Kidney glomerular epithelial cell (primary cell): ENCODE measurements around the gene HTR7.

ENCODE experiments used
- DNase-seq: peaks from one replicate; lab custom pipeline; 2025; lab: John Stamatoyannopoulos, UW

HTR7 gene

GRCh38 chr10:90804354-90804753, 53.5 kb downstream of the HTR7 start:
- no peak for DNase-seq

GRCh38 chr10:90801608-90802007, 56.2 kb downstream of the HTR7 start:
- DNase-seq = no peak

DNA sequence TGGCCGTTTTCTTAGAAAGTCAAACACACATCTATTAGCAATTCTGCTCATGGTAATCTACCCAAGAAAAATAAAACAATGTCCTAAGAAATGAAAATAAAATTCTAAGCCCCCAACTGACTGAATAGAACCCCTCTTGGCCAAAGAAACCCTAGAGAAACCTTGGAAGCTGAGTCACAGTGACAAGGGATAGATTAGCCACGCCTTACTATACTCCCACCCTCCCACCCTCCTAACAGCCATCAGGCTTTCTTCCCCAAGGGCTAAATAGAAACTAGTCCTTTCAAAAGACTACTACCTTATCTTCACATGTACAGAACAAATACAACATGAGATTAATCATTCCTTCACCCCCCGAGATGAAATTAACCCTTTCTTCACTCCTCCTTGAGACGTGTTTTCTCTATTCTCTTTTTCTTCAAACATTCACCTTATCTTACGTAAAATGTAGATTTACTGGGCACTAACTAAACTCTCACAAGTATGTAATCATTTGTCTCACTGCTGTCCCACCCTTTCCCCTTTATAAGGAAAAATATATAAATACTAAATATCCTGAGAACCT, 57.5 kb downstream of the HTR7 start:
- no peak for DNase-seq

- DNase-seq = no peak
These were observed 58.7 kb downstream of the HTR7 start for GRCh38 chr10:90799172-90799571.

DNA sequence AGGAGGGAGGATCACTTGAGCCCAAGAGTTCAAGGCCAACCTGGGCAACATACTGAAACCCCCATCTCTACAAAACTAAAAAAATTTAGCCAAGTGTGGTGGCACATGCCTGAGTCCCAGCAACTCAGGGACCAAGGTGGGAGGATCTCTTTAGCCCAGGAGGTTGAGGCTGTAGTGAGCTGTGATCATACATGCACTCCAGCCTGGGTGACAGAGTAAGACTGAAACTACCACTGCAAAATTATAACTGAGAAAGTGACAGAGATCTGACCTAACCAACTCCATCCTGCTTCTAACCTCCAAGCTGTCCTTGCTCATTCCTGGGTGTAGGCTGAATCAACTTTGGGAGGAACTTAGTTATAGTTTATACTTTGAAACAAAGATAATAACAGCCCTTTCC, 59.4 kb downstream of the HTR7 start:
- DNase-seq = no peak

DNA sequence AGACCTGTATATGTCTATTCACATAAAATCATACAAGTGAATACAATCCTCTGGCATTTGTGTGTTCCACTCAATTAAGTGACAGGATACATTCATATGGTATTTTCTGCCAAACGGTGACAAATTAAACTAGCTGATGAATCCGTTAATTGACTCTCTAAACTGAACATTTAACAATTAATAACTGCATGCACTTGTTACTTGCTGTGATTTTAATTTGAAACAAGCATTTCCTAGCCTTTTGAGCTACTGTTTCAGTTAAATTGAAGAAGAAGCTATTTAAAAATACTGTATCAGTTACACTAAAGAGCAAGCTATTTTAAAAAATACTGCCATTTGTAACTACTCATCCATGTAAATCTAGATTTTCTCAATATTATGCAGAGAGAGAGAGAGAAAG, 67.4 kb downstream of the HTR7 start:
- DNase-seq = no peak

DNA sequence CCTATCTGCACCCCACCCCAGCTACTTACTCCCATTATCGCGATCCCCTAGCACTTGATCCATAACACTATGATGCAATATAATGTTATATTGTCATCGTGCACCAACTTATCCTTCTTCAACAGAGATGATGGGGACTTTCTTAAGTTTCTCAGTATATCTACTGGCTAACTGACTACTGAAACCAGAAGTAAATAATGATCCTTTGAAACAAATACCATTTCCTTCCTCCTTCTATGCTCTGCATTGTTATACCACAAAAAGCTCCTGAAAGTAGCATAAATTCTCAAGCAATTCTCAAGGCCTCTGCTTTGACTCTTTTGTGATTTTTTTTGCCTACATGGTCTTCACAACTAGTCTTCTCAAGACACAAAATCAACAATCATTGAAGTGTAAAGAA, 68.9 kb downstream of the HTR7 start:
- no peak for DNase-seq

- no peak for DNase-seq
These were observed 69.7 kb downstream of the HTR7 start for GRCh38 chr10:90788199-90788491.

DNA sequence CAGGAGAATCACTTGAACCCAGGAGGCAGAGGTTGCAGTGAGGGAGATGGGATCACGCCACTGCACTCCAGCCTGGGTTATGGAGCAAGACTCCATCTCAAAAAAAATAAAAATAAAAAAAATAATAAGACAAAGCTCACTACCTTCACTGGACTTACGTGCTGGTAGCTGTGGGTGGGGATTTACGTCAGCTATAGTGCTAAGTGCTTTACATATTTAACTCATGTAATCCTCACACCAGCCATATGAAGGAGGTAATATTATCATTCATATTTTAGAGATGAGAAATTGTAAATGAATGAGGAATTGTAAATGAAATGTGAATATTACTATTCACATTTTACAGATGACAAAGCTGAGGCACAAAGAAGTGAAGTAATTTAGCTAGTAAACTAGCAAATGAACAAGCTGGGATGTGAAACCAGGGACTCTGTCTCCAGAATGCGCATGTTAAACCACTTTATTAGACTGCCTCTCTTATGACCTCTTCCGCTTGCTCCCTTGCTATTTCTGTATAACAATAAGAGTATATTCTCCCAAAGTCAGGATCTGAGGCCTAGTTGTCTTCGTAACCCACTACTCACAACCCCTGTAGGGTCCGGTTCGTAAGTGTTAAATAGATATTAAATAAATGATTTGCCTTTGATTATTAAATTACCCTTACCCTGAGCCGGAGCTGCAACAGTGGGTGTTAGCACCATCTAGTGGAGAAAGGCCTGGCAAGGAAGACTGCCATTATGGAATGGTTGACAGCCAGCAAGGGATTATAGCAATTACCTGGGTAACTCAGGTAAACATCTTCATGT, 70.2 kb downstream of the HTR7 start:
- peak; percentile 12 for DNase-seq

- DNase-seq = no peak
These were observed 72.1 kb downstream of the HTR7 start for GRCh38 chr10:90785782-90786181.

DNA sequence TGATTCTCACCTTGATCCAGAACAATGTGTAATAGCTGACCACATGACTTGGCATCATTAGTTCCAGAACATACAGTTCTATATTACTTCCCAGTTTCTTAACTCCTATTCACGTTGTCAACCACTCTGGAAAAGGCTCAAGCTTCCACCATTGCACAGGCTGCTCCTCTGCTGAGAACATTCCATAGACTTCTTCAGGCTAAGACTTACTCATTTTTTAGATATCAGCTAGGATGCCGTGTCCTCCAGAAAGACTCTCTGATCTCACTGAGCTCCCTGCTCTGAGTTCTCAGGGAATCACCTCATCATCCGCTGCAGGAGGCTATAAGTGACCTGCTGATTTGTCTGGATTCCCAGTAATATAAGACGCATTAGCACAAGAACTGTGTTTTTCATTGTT, 73.1 kb downstream of the HTR7 start:
- DNase-seq = no peak

DNA sequence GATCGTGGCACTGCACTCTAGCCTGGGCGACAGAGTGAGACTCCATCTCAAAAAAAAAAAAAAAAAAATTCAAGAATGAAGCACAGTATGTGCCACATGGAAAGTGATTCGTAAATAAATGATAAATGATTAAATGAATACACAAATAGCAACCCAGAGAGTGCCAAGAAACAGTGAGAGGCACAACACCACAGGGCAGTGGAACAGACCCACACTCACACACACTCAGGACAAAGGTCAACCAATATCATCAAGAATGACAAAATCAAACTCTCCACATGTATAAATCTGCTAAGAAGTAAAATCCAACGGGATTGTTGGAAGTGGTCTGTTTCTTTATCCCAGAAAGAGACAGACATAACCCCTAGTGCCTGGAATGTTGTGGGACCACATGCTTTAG, 77.4 kb downstream of the HTR7 start:
- no peak for DNase-seq

GRCh38 chr10:90779548-90779947, 78.3 kb downstream of the HTR7 start:
- no peak for DNase-seq

DNA sequence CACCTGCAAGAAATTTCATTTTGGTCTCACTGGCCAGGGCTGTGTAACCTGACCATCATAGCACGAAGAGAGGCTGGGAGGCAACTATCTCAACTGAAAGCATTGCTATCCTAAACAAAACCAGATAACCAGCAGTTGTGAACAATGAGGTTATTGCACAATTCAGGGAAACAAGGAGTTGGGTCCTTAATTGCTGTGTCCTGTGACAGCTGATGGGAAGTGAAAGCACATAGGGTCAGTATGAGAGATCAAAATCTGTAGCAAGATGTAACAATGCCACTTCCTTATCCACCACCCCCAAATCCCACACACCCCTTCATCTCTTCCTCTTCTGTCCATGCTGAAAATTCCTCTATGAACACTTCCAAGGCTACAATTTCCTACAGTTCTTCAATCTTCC, 80.2 kb downstream of the HTR7 start:
- DNase-seq = no peak

- no peak for DNase-seq
These were observed 82.3 kb downstream of the HTR7 start for GRCh38 chr10:90775351-90776028.

DNA sequence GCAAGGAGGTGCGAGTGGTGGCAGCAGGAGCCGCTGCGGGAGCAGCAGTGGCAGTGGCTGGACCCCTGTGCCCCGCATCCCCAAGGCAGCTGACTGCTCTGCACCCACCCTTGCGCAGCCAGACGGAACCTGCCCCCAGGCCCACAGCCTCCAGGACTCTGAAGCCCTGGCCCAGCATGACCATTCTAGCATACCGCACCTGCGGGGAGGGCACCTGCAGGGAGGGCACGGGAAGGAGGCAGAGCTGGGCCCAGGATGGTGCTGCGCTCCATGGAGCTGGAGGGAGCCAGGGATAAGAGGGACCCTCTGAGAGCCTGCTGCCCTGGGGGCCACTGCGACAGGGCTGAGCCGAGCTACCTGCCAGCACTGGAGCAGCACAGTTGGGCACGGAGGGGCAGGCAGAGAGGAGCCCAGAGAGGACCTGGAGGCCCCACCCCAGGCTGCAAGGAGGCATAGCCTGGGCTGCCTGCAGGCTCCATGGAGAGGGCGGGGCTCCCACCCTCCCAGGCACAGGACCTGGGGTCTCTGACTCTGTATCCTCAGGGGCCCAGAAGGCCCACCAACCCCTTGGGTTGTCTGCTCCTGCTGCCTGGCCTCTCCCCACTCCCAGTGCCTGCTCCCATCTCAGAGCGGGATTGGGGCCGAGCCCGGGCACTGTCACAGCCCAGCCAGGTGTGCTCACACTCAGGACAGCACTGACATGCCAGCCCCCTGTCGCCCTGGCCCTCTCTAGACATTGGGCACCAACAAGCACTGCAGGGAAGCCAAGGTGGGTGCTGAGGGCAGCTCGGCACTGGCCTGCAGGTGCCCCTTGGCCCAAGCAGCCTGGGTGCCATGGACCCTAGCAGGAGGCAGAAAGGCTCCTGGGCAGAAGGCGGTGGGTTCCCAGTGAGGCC, 87.6 kb downstream of the HTR7 start:
- DNase-seq = no peak

GRCh38 chr10:90751107-90751997, 106.5 kb downstream of the HTR7 start:
- DNase-seq = peak; percentile 14

GRCh38 chr10:90746829-90747228, 111.0 kb downstream of the HTR7 start:
- no peak for DNase-seq

GRCh38 chr10:90745565-90745964, 112.3 kb downstream of the HTR7 start:
- no peak for DNase-seq

DNA sequence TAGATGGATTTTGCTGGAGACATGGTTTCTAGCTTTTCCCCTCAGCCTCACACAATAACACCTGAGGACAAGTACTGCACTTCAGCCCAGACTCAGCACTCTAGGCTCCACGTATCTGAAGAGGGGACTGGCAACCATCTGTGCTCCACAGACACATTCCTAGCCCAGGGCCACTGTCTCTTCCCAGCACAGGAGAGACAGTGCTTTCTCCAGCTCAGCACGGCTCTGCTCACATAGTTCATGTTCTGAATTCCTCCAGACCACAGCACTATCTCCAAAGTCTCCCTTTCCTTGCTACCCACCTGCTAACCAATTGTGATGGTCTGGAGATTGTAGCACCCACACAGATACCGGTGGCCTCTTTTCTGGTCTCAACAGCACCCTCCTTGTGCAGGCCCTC, 114.5 kb downstream of the HTR7 start:
- no peak for DNase-seq

DNA sequence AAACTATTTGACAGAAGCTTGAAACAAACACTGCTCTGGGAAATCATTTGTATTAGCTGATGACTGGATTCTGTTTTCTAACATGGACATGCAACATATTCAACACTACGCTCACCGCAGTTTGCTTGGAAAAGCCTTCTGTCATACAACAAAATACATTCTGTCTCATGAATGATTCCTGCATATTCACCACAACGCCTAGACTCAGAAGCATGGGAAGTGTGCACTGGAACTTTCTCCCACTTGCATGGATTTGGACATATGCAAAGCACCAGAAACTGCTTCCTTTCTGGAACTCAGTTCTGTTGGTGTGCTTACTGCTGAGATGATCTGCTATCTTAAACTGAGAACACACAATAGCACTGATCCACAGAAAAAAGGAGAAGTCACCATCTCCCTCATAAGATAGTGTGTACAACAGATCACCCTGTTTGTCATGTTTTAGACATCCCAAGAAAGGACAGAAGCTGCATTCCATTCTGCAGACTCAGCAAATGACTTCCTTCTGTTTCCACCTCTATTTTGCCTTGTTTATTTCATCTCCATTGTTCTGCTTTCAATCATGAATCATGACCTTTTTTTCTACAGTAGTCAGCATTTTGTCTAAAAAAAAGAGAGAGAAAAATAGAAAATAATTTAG, 115.8 kb downstream of the HTR7 start:
- peak; percentile 30 for DNase-seq
